VCaP (cell line): Measurements from ENCODE around the gene VWA5A.

Source experiments
- H3K27ac ChIP-seq: fragments of 450-650 bp; 2 replicates; pipeline ENCODE4 v1.5.1; 2017
- TF ChIP-seq, protein P1 (sequence below): fragments of 450-650 bp; conservative IDR thresholded peaks from 2 replicates; pipeline ENCODE4 v1.5.1; 2017; ENCODE audit warnings: mild to moderate bottlenecking, moderate library complexity

Gene VWA5A

DNA sequence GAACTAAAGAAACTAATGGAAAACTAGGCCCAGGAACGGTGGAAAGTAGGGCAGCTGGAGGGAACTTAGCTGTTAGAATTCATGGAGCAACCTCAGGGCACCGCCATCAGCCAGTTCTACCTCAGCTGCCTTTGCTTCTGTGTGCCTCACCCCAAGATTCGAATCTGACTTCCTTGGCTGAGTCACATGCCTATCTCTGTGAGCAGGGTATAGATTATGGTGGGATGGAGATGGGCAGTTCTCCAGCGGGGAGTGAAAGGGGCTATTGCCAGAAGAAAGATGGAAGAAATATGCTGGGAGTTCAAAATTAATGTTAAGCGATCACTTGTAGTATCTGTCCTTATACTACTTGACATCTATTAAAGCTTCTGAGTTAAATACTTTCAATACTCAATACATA, 18.9 kb upstream of the VWA5A start:
- H3K27ac ChIP-seq: no peak overlapping the region
- TF ChIP-seq, protein P1, sequence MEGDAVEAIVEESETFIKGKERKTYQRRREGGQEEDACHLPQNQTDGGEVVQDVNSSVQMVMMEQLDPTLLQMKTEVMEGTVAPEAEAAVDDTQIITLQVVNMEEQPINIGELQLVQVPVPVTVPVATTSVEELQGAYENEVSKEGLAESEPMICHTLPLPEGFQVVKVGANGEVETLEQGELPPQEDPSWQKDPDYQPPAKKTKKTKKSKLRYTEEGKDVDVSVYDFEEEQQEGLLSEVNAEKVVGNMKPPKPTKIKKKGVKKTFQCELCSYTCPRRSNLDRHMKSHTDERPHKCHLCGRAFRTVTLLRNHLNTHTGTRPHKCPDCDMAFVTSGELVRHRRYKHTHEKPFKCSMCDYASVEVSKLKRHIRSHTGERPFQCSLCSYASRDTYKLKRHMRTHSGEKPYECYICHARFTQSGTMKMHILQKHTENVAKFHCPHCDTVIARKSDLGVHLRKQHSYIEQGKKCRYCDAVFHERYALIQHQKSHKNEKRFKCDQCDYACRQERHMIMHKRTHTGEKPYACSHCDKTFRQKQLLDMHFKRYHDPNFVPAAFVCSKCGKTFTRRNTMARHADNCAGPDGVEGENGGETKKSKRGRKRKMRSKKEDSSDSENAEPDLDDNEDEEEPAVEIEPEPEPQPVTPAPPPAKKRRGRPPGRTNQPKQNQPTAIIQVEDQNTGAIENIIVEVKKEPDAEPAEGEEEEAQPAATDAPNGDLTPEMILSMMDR: no peak

DNA sequence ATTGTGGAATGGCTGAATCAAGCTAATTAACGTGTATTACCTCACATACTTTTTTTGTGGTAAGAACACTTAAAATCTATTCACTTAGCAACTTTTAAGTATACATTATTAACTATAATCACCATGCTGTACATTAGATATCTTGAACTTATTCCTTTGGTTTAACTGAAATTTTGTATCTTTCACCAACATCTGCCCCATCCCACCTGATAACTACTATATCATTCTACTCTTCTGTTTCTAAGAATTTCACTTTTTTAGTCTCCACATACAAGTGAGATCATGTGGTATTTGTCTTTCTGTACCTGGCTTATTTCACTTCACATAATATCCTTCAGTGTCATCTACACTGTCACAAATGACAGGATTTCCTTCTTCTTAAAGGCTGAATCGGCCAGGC, 17.1 kb upstream of the VWA5A start:
- TF ChIP-seq, protein P1: no peak
- no peak overlapping the region for H3K27ac ChIP-seq

DNA sequence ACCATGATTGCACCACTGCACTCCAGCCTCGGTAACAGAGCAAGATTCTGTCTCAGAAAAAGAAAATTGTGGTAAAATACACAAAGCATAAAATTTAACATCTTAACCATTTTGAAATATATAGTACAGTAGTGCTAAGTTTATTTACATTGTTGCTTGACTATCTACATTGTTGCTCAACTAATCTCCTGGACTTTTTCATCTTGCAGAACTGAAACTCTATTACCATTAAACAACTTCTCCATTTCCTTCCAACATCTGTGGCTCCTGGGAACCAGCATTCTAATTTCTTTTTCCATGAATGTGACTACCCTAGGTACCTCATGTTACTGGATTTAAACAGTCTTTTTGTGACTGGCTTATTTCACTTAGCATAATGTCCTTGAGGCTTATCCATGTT, 13.5 kb upstream of the VWA5A start:
- TF ChIP-seq, protein P1: no peak
- no peak overlapping the region for H3K27ac ChIP-seq

DNA sequence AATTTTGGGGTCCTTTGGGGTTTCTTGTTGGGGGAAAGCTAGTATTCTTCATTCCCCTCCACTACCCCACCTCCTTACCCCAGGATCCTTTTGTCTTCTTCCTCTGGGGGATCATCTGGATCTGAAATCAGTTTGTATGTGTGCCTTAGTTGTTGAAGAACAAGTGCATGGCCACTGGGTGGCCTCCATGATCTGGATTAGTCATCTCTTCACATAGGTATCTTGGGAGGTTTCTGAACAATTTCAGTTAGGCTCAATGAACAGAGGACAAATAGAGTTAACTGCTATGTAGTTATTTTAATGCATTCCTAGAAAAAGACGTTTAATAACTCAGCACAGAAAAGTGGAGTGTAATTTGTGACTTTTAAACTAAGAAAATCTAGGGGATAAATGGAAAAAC, 7.1 kb upstream of the VWA5A start:
- TF ChIP-seq, protein P1: no peak
- H3K27ac ChIP-seq: no peak overlapping the region

DNA sequence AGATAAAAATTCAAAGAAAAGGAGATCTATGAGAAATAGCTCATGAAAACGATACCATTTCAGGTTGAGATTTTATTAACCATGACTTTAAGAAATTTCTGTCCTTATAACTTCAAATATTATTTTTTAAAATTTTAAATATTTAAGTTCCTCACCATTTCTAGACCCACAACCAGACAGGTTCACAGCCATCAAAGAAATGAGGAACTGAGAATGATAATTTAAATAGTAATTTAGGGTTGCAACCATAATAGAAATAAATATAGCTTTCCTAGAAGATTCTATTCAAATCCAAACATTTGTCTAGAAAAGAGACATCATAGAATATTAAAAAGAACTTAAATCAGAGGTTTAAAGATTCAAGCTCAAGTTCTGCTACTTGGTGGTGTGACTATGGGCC, 5.9 kb upstream of the VWA5A start:
- TF ChIP-seq, protein P1: no peak
- no peak overlapping the region for H3K27ac ChIP-seq

DNA sequence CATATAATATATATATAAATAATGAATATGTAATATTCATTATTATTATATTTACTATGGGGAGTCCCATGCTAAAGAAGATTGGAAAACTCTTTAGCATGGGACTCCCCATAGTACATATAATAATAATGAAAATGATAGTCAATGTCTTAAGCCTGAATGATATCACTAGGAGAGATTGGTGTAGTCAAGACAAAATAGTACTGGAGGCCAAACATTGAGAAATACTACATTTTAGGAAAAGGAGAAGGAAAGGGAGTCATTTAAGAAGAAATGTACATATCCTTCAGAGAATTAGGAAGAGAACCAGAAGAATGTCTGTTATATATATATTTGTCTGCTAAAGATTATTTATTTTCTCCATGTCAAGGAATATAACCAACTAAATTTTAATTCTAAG, 5.0 kb upstream of the VWA5A start:
- no peak overlapping the region for H3K27ac ChIP-seq
- TF ChIP-seq, protein P1: no peak

DNA sequence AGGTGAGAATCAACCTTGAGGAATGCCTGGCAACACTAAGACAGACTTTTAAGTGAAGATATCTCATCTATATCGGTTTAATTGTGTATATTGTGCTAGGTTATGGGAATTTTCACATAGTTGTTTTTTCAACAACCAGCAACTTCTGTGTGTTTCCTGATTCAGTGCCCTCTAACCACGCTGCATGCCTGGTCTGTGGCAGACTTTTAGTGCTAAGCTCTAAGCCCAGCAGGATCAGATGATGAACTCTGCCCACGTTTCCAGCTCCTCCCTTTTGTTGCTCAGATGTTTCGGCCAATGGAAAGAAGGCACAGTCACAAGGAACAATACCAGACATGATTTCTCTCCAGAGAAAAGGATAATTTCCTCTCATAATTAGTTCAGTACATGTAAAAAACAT, 1.4 kb upstream of the VWA5A start:
- TF ChIP-seq, protein P1: no peak
- no peak overlapping the region for H3K27ac ChIP-seq
